OCI-LY7 (cell line): Measurements from ENCODE around the gene GPR180. TPM values are rescaled to one million over a fixed set of nuclear protein-coding genes. Genes with fewer than 3 reads are reported as not detected.

Source experiments
- BruUV-seq: library from RNA; stranded (reverse); fragments of 400-500 nt; replicated peaks from 2 replicates; lab custom pipeline; 2021; lab: Mats Ljungman, UMichigan
- CTCF ChIA-PET: fragments of 300-600 bp; sonication (Branson Sonifier 250); formaldehyde crosslinking; loops from one replicate; lab custom pipeline; 2022; ENCODE audit warnings: antibody characterized with exemption; ENCODE audit not compliant: unreplicated experiment; lab: Charles Lee
- POLR2A ChIA-PET: fragments of 300-600 bp; sonication (Branson Sonifier 250); formaldehyde crosslinking; loops from one replicate; lab custom pipeline; 2022; ENCODE audit warnings: antibody characterized with exemption; lab: Charles Lee
- DNase-seq: peaks from one replicate; pipeline ENCODE4 v3.0.0-alpha.2; 2015; ENCODE audit warnings: low spot score
- H2AFZ ChIP-seq: fragments of 200-600 bp; sonication (generic), shearing (Covaris generic); 2 replicates; pipeline ENCODE4 v1.6.1; 2014; ENCODE audit warnings: mild to moderate bottlenecking, antibody characterized with exemption, low read length, moderate library complexity
- H3K27ac ChIP-seq: fragments of 200-600 bp; sonication (generic); 2 replicates; pipeline ENCODE4 v1.5.1; 2014; ENCODE audit warnings: mixed run types, low read depth, mild to moderate bottlenecking, moderate library complexity, low read length, inconsistent platforms; ENCODE audit not compliant: poor library complexity, severe bottlenecking
- H3K36me3 ChIP-seq: fragments of 200-600 bp; sonication (generic); 2 replicates; pipeline ENCODE4 v1.6.1; 2014; ENCODE audit warnings: mild to moderate bottlenecking, antibody characterized with exemption, low read length, moderate library complexity, mixed read lengths; ENCODE audit not compliant: insufficient read depth
- H3K4me1 ChIP-seq: fragments of 200-600 bp; sonication (generic); 2 replicates; pipeline ENCODE4 v1.5.1; 2014; ENCODE audit warnings: mild to moderate bottlenecking, low read length; ENCODE audit not compliant: insufficient read depth, poor library complexity, severe bottlenecking
- H3K4me2 ChIP-seq: fragments of 200-600 bp; sonication (generic); 2 replicates; pipeline ENCODE4 v1.6.1; 2014; ENCODE audit warnings: mild to moderate bottlenecking, low read length
- H3K4me3 ChIP-seq: fragments of 200-600 bp; sonication (generic); 2 replicates; pipeline ENCODE4 v1.5.1; 2014; ENCODE audit warnings: mild to moderate bottlenecking, low read depth, low read length; ENCODE audit not compliant: poor library complexity, severe bottlenecking
- H3K79me2 ChIP-seq: fragments of 200-600 bp; sonication (generic); 2 replicates; pipeline ENCODE4 v1.6.1; 2016; ENCODE audit warnings: low read depth, mild to moderate bottlenecking, low read length, moderate library complexity, mixed read lengths; ENCODE audit not compliant: insufficient read depth
- H3K9me2 ChIP-seq: fragments of 200-600 bp; sonication (generic); 2 replicates; pipeline ENCODE4 v1.6.1; 2016; ENCODE audit warnings: mild to moderate bottlenecking, low read length, mixed read lengths; ENCODE audit not compliant: insufficient read depth
- H3K9me3 ChIP-seq: fragments of 200-600 bp; sonication (generic); 2 replicates; pipeline ENCODE4 v1.6.1; 2014; ENCODE audit warnings: mild to moderate bottlenecking, mixed run types, low read length, mixed read lengths
- H4K20me1 ChIP-seq: fragments of 200-600 bp; sonication (generic); 2 replicates; pipeline ENCODE4 v1.6.1; 2014; ENCODE audit warnings: mild to moderate bottlenecking, antibody characterized with exemption, low read length, moderate library complexity, mixed read lengths; ENCODE audit not compliant: insufficient read depth
- EZH2phosphoT487 ChIP-seq: fragments of 200-600 bp; sonication (generic); IDR thresholded peaks from 2 replicates; pipeline ENCODE4 v1.6.1; 2018; ENCODE audit warnings: low read depth, borderline replicate concordance, mild to moderate bottlenecking, mixed run types, antibody characterized with exemption, low read length, moderate library complexity, mixed read lengths
- intact Hi-C: fragments of 100-400 bp; cut with micrococcal nuclease; formaldehyde crosslinking; loops from one replicate; pipeline ENCODE4 v1.10.0; 2022; ENCODE audit not compliant: unreplicated experiment
- total RNA-seq, 2 experiments: library from RNA; depleted of rRNA in 1 of 2; stranded (reverse); fragments of >200 nt in 1 of 2; shearing (Covaris generic) in 1 of 2; gene quantifications; 2 replicates each; pipeline ENCODE4 v1.2.3, GENCODE V29; 2014 to 2022
- TF ChIP-seq, protein P1 (sequence below): fragments of 200-600 bp; sonication (generic); conservative IDR thresholded peaks from 2 replicates; pipeline ENCODE4 v1.5.1; 2014; ENCODE audit warnings: mild to moderate bottlenecking, antibody characterized with exemption, low read length, moderate library complexity, mixed read lengths

The GPR180 gene
- total RNA-seq, 2 experiments from 2014 or later, result 3.9 to 4.1 TPM

DNA sequence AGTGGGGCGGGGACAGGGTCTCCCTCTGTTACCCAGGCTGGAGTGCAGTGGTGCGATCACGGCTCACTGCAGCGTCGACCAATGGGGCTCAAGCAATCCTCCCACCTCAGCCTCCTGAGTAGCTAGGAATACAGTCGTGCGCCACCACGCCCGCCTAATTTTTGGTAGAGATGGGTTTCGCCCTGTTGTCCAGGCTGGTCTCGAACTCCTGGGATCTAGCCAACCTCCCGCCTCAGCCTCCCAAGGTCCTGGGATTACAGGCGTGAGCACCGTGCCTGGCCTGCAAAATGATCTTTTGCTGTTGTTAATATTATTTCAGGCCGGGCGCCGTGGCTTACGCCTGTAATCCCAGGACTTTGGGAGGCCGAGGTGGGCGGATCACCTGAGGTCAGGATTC lies 5.1 kb upstream of the GPR180 start:
- intact Hi-C loops, result loop anchor here (10.0 kb wide), 1 partner anchor 92 kb away; no protein-coding TSS in a partner anchor
- Histone ChIP-seq H2AFZ (peak overlapping the region; percentile 76; the same call in 1 of the 2 replicates), H3K9me2 (no peaks in the 10 kb centered on the region), H3K4me3 (peak overlapping the region; percentile 99), H3K27ac (peak overlapping the region; percentile 26), H3K4me1 (peaks cover 12% of the 10 kb centered on the region), H3K36me3 (peaks cover 14% of the 10 kb centered on the region), H4K20me1 (no peaks in the 10 kb centered on the region; the same call in 1 of the 2 replicates), H3K9me3 (no peaks in the 10 kb centered on the region), H3K4me2 (peak overlapping the region; percentile 98), H3K79me2 (peaks cover 28% of the 10 kb centered on the region)
- no peak for TF ChIP-seq EZH2phosphoT487
- TF ChIP-seq, protein P1, sequence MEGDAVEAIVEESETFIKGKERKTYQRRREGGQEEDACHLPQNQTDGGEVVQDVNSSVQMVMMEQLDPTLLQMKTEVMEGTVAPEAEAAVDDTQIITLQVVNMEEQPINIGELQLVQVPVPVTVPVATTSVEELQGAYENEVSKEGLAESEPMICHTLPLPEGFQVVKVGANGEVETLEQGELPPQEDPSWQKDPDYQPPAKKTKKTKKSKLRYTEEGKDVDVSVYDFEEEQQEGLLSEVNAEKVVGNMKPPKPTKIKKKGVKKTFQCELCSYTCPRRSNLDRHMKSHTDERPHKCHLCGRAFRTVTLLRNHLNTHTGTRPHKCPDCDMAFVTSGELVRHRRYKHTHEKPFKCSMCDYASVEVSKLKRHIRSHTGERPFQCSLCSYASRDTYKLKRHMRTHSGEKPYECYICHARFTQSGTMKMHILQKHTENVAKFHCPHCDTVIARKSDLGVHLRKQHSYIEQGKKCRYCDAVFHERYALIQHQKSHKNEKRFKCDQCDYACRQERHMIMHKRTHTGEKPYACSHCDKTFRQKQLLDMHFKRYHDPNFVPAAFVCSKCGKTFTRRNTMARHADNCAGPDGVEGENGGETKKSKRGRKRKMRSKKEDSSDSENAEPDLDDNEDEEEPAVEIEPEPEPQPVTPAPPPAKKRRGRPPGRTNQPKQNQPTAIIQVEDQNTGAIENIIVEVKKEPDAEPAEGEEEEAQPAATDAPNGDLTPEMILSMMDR, result no peak
- ChIA-PET POLR2A (interaction anchor here (1.5 to 1.7 kb wide), 2 partner anchors 20 to 47 kb away, joined by 5 read pairs; no protein-coding TSS in a partner anchor), CTCF (interaction anchor here (0.8 kb wide), 1 partner anchor 21 kb away, joined by 3 read pairs; no protein-coding TSS in a partner anchor)
- no TSS peak for BruUV-seq
- no peak for DNase-seq

DNA sequence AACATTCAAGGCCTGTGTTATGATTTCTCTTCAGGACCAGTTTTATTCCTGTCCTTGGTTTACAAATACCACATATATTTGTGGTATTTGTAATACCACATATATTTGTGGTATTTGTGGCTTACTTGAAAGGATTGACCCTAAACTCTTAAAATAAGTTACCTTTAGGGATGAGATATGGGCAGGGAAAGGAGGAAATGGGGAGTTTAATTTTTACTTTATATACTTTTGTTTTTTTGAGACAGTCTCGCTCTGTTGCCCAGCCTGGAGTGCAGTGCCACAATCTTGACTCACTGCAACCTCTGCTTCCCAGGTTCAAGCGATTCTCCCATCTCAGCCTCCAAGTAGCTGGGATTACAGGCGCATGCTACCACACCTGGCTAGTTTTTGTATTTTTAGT lies 3.4 kb upstream of the GPR180 start:
- no peaks in the 10 kb centered on the region; the same call in 1 of the 2 replicates for H4K20me1 ChIP-seq
- peaks cover 38% of the 10 kb centered on the region for H3K79me2 ChIP-seq
- ChIA-PET POLR2A (no interaction called here), CTCF (no interaction called here)
- no peak for DNase-seq
- BruUV-seq, result no TSS peak
- no peak overlapping the region for H3K4me3 ChIP-seq
- intact Hi-C loops, result loop anchor here (10.0 kb wide), 1 partner anchor 93 kb away; no protein-coding TSS in a partner anchor
- no peaks in the 10 kb centered on the region for H3K9me2 ChIP-seq
- H3K9me3 ChIP-seq, result no peaks in the 10 kb centered on the region
- H2AFZ ChIP-seq, result no peak overlapping the region
- no peak for TF ChIP-seq EZH2phosphoT487
- H3K4me1 ChIP-seq, result peaks cover 18% of the 10 kb centered on the region
- peaks cover under 1% of the 10 kb centered on the region; the same call in 1 of the 2 replicates for H3K36me3 ChIP-seq
- H3K4me2 ChIP-seq, result no peak overlapping the region
- H3K27ac ChIP-seq, result no peak overlapping the region

DNA sequence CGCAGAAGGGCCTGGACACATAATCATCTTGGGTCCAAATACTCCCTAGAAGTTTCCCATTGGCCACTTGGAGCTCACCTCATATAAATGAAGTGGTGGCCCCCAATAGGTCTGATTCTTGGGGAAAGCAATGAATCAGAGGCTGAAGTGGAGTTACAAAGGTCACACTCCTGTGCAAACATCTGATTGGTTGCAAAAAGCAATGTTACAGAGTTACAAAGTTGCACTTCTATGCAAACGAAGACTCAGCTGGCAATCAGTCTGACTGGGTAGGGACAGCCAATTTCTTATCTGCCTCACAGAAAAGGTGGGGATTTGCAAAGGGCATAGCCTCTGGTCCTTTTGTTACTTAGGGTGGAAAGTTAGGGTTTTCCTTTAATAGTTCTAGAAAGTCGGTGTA lies 1.8 kb upstream of the GPR180 start:
- Histone ChIP-seq H3K4me3 (no peak overlapping the region), H3K9me3 (no peaks in the 10 kb centered on the region), H3K79me2 (peaks cover 29% of the 10 kb centered on the region), H3K36me3 (no peaks in the 10 kb centered on the region), H4K20me1 (no peaks in the 10 kb centered on the region), H2AFZ (no peak overlapping the region), H3K4me2 (no peak overlapping the region), H3K27ac (no peak overlapping the region), H3K4me1 (peaks cover 15% of the 10 kb centered on the region), H3K9me2 (no peaks in the 10 kb centered on the region)
- no peak for TF ChIP-seq EZH2phosphoT487
- TF ChIP-seq, protein P1, result no peak
- no TSS peak for BruUV-seq
- POLR2A ChIA-PET, result interaction anchor here (0.6 kb wide), 1 partner anchor 11 kb away, joined by 4 read pairs; no protein-coding TSS in a partner anchor
- intact Hi-C loops, result loop anchor here (5.0 to 10.0 kb wide), 2 partner anchors 53 to 95 kb away; no protein-coding TSS in a partner anchor
- no peak for DNase-seq
- CTCF ChIA-PET, result no interaction called here
